NB4 (cell line): Measurements from ENCODE around the gene NECAB3.

Experiments used
- DNase-seq: peaks from one replicate; pipeline ENCODE4 v3.0.0; 2010; ENCODE audit warnings: low read depth
- H3K4me3 ChIP-seq: one replicate; pipeline ENCODE4 v1.5.1; 2011; ENCODE audit warnings: mild to moderate bottlenecking, low read depth, low read length, moderate library complexity
- CTCF ChIP-seq: IDR thresholded peaks from one replicate; pipeline ENCODE4 v1.5.1; 2012; ENCODE audit warnings: low read depth, low read length
- MAX ChIP-seq: IDR thresholded peaks from 2 replicates; pipeline ENCODE4 v1.6.1; 2011; ENCODE audit warnings: low read depth, low read length
- MYC ChIP-seq: IDR thresholded peaks from 2 replicates; pipeline ENCODE4 v1.6.1; 2011; ENCODE audit warnings: low read depth, low read length
- POLR2A ChIP-seq: IDR thresholded peaks from 2 replicates; pipeline ENCODE4 v1.6.1; 2011; ENCODE audit warnings: mild to moderate bottlenecking; ENCODE audit not compliant: insufficient read length; ENCODE audit errors: extremely low read depth

The NECAB3 gene

GRCh38 chr20:33664762-33665144 lies 9.5 kb downstream of the NECAB3 start:
- peak; percentile 29 for DNase-seq
- TF ChIP-seq POLR2A (no peak), MAX (no peak), CTCF (no peak), MYC (no peak)
- no peak overlapping the region for H3K4me3 ChIP-seq

- peak overlapping the region; percentile 71 for H3K4me3 ChIP-seq
- no peak for DNase-seq
- TF ChIP-seq CTCF, result no peak
- TF ChIP-seq MYC, result no peak
- no peak for TF ChIP-seq MAX
- TF ChIP-seq POLR2A, result no peak
These were observed 10.0 kb downstream of the NECAB3 start for GRCh38 chr20:33664085-33664761.

GRCh38 chr20:33663161-33664084 lies 10.8 kb downstream of the NECAB3 start:
- TF ChIP-seq MAX (no peak), MYC (no peak), POLR2A (peak; percentile 44), CTCF (no peak)
- peak; percentile 90 for DNase-seq

GRCh38 chr20:33662172-33662571 lies 12.1 kb downstream of the NECAB3 start, which contains the start of gene C20orf144:
C20orf144 (plus strand) TSS chr20:33662327; CDS start chr20:33662346, 19 bp downstream.
- DNase-seq, result no peak
- TF ChIP-seq CTCF, result no peak
- no peak for TF ChIP-seq MAX
- no peak for TF ChIP-seq MYC
- no peak for TF ChIP-seq POLR2A
- H3K4me3 ChIP-seq, result peak within 1 kb of the TSS; percentile 57

More at GRCh38 chr20:33663161-33664084, 10.8 kb downstream of the NECAB3 start:
- peak overlapping the region; percentile 71 for H3K4me3 ChIP-seq

GRCh38 chr20:33660685-33661058 lies 13.6 kb downstream of the NECAB3 start:
- TF ChIP-seq CTCF, result no peak
- DNase-seq, result no peak
- no peak overlapping the region for H3K4me3 ChIP-seq
